NCI-H69 (cell line): ENCODE measurements around the gene PDCD11.
"Not testable (repeated sequence)": the region's sequence is repeated elsewhere in the genome, so short reads cannot be mapped to it uniquely, and the experiment has no call there.

Experiments
- DNase-seq: peaks from one replicate; lab custom pipeline; 2025; lab: John Stamatoyannopoulos, UW

Gene PDCD11

DNA sequence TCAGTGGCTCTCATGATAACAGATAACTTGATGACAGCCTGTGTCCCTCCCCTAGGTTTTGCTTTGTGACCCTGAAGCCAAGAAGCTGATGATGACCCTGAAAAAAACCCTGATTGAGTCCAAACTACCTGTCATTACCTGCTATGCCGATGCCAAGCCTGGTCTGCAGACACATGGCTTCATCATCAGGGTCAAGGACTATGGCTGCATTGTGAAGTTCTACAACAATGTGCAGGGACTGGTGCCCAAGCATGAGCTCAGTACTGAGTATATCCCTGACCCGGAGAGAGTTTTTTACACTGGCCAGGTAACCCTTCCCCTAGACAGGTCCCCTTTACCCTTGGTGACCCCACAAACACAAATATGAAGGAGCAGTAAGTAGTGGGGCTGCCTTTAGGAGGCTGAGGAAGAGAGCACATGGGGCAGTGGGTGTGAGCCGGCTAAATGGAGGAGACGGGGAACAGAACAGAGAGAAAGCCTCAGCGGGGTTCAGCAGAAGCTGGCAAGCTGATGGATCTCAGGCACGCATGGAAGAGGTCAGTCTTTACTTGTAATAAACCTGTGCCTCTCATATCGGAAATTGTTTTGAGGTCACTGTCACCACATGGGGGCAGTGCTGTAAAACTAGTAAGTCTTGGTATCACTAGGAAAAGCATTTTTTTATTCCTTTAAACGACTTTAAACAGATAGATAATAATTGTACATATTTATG, 20.2 kb downstream of the PDCD11 start:
- DNase-seq, result peak; percentile 41

DNA sequence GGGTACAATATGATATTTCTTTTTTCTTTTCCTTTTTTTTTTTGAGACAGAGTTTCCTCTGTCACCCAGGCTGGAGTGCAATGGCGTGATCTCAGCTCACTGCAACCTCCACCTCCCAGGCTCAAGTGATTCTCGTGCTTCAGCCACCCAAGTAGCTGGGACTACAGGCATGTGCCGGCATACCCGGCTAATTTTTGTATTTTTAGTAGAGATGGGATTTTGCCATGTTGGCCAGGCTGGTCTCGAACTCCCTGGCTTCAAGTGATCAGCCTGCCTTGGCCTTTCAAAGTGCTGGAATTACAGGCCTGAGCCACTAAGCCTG, 20.7 kb downstream of the PDCD11 start:
- DNase-seq, result not testable (repeated sequence)

DNA sequence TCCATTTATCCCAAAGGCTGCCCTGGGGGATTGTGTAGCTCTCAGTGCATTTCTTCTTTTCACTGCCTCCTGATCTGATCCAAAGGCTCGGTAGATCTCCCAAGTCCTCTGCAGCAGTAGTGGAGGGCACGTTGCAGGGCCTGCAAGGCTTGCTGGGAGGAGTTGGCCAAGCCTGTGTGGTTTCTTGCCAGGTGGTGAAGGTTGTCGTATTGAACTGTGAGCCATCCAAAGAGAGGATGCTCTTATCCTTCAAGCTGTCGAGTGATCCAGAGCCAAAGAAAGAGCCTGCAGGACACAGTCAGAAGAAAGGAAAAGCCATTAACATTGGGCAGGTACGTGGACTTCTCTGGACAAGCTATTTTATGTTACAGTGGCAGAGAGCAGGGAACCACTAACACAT, 21.2 kb downstream of the PDCD11 start:
- DNase-seq, result no peak

DNA sequence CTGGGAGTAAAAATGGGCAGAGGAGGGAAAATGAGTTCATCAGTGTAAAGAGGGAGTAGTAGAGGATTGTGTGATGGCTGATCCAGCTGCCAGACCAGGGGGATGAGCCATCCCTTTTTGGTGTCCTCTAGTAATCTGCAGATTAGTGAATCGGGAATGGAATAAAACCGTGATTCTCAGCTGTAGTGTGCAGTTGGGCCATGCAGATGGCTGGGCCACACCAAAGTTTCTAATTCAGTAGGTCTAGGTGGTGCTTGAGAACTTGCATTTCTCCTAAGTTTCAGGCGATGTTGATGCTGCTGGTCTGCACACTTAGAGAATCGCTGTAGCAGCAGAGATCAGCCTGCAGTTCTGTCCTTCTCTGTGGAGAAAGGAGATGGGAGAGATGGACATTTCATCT, 22.7 kb downstream of the PDCD11 start:
- DNase-seq, result no peak

DNA sequence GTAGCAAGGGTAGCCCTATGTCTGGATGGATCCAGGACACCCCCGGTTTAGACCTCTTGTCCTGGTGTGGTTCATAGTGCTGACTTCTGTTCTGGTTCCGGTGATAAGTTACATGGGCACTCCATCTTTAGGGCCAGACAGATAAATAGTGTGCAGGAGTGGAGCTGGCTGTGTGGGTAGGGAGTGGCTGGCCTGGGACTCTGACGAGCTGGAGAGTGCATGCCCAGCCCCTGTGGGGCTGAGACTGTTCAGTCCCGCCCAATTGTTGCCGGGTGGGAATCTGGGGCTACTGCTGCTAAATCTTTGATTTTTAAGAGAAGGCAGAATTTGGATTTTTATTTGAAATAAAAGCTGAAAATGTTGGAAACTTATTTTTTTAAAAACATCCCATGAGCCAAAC, 27.3 kb downstream of the PDCD11 start:
- DNase-seq, result no peak

DNA sequence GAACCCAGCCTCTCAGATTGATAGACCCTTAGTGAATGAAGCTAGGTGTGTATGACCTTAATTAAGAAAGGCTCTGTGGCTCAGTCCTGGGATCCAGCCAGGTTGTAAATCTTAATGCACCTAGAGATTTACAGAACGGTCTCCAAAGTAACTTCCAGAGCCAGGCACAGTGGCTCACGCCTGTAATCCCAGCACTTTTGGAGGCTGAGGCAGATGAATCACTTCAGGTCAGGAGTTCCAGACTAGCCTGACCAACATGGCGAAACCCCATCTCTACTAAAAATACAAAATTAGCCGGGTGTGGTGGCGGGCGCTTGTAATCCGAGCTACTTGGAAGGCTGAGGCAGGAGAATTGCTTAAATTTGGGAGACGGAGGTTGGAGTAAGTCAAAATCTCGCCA, 31.4 kb downstream of the PDCD11 start:
- DNase-seq, result peak; percentile 37

DNA sequence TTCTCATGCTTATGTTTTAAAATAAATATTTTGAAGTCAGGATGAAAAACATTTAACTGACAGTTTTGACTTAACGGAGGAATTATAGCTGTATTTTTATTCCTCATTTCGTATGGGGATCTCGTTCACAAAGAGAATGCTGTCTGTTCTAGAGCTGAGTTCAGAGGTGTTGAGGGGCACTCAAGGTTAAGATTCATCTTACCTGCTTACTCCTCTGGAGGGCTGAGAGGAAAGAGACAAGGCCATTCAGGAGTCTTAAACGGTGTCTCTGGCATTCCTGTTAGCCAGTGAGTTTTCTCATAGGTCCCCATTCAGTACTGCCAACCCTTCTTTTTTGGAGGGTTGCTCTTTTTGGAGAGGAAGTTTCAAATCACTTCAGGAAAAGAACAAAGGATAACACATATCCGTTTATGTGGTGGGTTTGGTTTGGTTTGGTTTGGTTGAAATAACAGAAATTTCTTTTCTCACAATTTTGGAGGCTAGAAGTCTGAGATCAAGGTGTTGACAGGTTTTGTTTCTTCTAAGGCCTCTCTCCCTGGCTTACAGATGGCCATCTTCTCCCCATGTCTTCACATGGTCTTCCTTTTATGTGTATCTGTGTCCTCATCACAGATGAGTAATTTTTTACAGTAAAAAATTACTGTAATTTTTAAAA, 32.7 kb downstream of the PDCD11 start:
- DNase-seq, result peak; percentile 5

DNA sequence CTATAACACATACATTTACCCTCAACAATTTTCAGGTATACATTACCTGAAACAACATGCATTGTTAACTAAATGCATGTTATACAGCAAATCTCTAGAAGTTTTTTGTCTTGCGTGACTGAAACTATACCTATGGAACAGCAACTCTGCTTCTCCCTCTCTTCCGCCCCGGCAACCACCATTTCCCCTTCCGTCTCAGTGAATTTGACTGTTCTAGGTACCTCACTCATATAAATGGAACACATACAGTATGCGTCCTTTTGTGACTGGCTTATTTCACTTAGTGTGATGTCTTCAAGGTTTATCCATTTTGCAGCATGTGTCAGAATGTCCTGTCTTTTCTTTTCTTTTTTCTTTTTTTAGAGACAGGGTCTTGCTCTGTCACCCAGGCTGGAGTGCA, 33.2 kb downstream of the PDCD11 start:
- DNase-seq, result no peak

DNA sequence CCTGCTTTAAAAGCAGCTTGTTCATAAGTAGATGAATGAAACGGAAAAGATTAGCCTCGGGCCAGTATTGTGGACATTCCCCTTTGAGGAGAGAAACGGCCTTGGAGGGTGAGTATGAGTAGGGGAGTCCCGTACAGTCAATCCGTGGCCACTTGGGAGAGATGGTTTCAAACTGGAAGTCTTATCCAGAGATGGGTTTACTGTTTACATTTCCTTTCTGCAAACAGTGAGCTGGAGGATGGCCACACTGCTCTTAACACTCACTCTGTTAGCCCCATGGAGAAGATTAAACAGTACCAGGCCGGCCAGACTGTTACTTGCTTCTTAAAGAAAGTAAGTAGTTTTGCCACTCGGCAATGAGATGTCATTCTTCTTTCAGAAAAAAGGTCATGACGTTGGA, 35.5 kb downstream of the PDCD11 start:
- no peak for DNase-seq

DNA sequence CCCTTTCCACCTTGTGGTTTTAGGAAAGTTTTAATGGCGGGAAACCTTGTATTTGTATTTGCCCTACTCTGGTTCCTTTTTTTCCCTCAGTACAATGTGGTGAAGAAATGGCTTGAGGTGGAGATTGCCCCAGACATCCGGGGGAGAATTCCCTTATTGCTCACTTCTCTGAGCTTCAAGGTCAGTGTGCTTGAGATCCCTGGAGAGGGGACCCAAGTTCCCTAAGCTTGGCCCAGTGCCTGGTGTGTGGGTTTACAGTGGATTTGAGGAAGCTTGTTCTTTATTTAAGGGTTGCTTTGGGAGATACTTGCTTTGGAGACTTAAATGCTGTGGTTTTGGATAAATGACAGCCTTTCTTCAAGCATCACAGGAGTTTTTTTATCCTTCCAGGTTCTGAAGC, 37.4 kb downstream of the PDCD11 start:
- no peak for DNase-seq

DNA sequence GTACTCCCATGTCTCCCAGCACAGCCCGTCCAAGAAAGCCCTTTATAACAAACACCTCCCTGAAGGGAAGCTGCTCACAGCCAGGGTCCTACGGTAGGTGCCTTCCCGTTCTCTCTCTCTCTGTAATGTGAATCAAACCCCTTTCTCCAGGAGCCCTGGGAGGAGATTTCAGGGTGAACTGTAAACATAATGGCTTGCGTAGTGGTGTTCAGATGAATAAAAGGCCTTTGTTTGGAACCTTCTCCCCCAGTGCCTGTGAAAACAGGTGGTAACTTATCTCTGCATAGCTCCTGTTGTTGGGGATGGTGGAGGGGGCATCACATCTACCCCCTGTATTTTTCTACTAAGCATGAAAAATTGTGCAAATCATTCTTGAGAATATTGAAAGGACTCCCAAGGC, 43.4 kb downstream of the PDCD11 start:
- no peak for DNase-seq

DNA sequence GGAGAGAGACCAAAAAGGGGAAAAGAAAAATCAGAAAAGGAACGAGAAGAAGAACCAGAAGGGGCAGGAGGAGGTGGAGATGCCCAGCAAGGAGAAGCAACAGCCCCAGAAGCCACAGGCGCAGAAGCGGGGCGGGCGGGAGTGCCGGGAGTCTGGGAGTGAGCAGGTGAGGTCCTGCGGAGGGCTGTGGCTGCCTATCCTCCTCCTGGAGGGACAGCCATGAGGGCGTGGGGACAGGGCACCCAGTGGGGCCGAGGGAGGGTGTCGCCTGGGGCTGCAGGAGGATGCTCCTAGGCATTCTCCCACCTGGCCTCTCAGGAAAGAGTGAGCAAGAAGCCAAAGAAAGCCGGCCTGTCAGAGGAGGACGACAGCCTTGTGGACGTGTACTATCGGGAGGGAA, 44.0 kb downstream of the PDCD11 start:
- no peak for DNase-seq

DNA sequence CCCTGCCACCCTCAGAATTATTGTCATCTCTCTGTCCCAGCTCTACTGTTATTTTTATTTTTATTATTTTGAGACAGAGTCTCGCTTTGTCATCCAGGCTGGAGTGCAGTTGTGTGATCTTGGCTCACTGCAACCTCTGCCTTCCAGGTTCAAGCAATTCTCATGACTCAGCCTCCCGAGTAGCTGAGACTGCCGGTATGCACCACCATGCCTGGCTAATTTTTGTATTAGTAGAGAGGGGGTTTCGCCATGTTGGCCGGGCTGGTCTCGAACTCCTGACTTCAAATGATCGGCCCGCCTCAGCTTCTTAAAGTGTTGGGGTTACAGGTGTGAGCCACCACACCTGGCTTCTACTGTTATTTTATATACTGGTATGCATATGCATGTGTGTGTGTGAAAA, 44.8 kb downstream of the PDCD11 start:
- no peak for DNase-seq

DNA sequence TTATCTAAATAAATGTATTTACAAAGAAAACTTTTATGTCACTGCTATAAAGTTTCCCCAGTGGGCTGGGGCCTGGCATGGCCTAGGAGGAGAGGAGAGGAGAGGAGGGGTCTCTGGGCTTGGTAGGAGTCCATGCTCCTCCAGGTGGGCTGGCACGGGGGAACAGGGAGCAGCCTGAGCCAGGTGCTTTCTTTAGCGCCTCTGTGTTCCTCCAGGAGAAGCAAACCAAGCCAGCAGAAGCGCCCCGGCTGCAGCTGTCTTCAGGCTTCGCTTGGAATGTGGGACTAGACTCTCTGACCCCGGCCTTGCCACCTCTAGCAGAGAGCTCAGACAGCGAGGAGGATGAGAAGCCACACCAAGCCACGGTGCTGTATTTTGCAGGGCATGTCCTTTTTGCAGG, 45.2 kb downstream of the PDCD11 start:
- DNase-seq, result no peak

DNA sequence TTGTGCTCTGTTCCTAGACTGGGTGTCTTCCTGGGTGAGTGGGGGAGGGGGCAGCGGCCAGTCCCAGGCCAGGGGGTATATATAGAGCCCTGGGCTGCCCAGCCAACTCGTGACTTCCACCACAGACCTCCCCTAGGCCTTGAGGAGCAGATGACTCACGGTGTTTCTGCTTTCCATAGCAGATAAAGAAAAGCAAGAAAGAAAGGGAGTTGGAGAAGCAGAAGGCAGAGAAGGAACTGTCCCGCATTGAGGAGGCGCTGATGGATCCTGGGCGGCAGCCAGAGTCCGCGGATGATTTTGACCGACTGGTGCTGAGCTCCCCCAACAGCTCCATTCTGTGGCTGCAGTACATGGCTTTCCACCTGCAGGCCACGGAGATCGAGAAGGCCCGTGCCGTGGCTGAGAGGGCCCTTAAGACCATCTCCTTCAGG, 45.6 kb downstream of the PDCD11 start:
- no peak for DNase-seq

DNA sequence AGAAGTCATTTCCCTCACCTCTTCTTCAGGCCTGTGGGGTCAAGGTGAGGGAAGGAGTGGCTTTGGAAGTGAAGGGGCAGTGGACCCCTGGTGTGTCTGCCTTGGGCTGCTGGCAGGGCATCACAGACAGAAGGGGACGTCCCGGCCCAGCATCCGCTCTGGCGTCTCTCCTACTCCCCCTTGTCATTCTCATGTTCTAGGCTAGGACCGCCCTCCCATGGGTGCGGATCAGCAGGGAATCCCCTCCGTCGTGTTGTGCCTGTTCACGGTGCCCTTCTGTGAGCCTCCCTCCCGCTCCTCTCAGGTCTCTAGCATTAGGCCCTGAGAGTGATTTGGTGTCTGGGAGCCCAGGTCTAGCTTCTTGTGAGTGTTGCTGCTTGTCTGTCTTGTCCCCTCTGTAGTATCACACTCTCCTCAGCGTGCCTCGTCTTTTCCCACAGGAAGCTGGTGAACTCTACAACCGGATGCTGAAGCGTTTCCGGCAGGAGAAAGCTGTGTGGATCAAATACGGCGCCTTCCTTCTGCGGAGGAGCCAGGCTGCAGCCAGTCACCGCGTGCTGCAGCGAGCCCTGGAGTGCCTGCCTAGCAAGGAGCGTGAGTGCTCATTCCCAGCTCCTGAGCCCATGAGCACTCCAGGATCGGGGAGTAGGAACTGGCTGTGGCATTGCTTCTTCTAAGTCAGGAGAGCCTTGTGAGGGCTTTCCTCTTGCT, 47.2 kb downstream of the PDCD11 start:
- no peak for DNase-seq

DNA sequence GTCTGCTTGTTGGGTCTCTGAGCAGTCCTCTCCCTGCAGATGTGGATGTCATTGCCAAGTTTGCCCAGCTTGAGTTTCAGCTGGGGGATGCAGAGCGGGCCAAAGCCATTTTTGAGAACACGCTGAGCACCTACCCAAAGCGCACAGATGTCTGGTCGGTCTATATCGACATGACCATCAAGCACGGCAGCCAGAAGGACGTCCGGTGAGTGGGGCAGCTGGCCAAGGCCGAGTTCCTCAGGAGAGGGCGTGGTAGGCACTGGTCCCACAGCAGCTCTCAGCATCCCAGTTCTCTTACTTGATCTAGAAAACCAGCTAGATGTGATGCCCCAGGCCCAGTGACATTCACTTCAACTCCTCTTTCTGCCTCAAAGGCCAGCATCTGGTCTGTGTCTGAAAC, 48.1 kb downstream of the PDCD11 start:
- no peak for DNase-seq

DNA sequence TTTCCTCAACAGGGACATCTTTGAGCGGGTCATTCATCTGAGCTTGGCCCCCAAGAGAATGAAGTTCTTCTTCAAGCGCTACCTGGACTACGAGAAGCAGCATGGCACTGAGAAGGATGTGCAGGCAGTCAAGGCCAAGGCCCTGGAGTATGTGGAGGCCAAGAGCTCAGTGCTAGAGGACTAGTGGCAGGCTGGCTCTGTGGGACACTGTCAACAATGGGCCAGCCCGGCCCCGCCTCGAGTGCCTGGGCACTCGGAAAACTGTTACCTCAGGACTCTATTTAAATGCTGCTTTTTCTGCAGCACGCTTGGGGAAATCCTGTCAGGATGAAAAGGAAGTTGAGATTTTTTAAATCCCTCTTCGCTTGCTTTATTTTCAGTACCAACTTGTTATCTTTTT, 48.9 kb downstream of the PDCD11 start:
- DNase-seq, result no peak

DNA sequence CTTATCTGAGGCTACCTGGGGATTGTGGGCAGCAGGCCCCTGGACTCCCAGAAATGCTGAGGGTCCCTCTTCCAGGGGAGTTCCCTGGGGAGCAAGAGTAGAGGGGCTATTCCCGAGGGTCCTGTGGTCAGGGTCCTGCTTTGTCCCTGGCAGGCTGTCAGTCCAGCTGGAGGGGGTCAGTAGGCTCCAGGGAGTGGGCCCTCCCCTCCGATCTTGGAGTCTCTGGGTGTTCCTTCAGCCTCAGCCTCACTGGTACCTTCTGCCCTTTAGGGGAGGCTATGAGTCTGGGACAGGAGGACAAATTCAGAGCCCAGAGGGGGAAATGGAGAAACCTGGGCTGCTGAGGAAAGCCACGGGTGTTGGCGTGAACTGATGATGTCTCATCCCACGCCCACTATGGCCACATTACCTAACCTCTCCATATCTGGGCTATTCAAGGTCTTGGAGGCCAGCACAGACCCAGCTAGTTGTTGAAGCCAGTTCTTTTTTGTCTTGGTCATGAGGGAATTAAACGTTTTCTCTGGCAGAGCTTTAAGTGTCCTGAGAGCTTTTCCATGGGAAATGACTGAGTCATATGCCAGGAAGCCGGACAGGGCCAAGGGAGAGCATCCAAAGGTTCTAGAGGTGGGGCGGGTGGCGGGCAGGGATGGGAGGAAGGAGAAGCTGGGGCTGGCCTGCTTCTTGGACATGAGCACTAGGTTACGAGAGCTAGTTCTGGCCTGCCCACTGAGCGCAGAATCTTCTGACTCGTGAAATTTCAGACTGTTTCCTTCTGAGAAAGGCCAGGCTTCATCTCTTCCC, 49.5 kb downstream of the PDCD11 start:
- DNase-seq, result no peak

DNA sequence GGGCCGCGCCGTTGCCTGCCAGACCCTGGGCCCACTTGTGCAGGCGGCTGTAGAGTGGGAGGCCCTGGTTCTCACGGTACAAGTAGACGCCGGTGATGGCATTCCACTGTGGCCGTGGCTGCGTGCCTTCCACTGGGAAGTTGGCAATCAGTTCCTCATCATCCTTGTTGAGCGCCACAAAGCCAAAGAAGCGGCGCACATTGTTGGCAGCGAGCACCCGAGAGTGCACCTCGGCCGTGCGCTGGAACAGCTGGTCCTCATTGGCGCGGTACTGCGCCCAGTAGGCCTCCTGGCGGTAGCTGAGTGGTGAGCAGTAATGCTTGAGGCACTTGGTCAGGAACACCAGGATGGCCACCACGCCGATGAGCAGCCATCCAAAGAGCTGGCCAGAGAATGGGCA, 50.8 kb downstream of the PDCD11 start:
- no peak for DNase-seq

DNA sequence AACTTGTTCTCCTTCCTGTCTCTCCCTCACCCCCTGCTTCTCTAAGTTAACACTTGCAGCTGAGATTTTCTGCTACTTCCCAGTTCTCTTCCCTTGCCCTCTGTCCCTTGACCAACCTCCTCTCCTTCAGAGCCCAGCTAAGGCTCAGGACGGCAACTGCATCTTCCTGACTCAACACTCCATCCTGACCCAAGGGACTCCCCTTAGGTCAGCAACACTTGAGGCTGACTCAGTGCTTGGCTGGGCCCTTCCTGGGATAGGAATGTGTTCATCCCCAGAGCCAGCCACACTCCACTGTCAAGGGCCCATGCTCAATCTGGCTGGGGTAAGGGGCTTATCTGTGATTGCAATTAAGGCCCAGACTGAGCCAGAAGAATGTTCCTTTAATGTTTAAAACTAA, 52.3 kb downstream of the PDCD11 start:
- DNase-seq, result no peak

DNA sequence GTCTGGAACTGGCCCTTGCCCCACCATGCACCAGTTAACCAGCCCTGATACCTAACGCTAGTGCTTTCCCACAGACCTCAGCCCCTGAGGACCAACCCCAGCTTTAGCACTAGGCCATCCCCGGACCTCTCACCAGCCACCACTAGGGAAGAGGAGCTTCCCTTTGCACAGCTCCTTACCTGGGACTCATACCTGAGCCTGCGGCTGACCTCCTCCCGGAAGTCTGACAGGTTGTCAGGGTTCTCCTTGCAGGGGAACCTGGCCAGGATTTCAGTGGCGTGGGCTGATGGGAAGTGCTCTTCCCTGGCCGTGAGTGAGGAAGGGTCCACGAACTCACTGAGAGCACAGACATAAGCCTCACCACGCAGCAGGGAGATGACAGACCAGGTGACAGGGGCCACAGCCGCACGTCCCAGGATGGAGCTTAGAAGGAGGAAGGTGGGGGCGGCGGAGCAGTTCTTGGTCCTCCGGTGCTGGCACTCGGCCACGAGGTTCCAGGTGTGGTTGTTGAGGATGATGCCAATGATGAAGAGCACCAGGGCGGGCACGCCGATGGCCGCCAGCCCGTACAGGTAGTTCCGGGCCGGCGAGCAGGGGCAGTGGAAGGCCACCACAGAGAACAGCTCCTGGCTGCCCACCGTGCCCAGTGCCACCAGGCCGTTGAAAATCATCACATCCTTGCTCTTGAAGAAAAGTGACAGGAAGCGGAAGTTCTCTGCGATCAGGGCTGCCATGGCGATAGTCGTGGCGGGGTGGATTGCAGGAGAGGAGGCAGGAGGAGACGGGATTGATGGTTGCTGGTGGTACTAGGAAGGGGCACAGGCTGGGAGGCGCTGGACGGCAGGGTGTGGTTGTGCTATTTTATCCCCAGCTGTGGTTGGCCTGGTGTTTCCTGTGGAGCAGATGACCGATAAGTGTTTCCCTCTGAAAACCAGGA, 53.0 kb downstream of the PDCD11 start:
- DNase-seq, result no peak
